GM19468 (cell line): Measurements from ENCODE around the gene FMNL3.
"Not testable (repeated sequence)": the region's sequence is repeated elsewhere in the genome, so short reads cannot be mapped to it uniquely, and the experiment has no call there.

Source experiments
- ATAC-seq: cut with Tn5 transposase; IDR thresholded peaks from one replicate; pipeline ENCODE4 v1.9.1; 2021; ENCODE audit warnings: mild to moderate bottlenecking, moderate library complexity, moderate number of reproducible peaks; ENCODE audit not compliant: unreplicated experiment; ENCODE audit errors: extremely low read depth

Gene FMNL3, protein sequence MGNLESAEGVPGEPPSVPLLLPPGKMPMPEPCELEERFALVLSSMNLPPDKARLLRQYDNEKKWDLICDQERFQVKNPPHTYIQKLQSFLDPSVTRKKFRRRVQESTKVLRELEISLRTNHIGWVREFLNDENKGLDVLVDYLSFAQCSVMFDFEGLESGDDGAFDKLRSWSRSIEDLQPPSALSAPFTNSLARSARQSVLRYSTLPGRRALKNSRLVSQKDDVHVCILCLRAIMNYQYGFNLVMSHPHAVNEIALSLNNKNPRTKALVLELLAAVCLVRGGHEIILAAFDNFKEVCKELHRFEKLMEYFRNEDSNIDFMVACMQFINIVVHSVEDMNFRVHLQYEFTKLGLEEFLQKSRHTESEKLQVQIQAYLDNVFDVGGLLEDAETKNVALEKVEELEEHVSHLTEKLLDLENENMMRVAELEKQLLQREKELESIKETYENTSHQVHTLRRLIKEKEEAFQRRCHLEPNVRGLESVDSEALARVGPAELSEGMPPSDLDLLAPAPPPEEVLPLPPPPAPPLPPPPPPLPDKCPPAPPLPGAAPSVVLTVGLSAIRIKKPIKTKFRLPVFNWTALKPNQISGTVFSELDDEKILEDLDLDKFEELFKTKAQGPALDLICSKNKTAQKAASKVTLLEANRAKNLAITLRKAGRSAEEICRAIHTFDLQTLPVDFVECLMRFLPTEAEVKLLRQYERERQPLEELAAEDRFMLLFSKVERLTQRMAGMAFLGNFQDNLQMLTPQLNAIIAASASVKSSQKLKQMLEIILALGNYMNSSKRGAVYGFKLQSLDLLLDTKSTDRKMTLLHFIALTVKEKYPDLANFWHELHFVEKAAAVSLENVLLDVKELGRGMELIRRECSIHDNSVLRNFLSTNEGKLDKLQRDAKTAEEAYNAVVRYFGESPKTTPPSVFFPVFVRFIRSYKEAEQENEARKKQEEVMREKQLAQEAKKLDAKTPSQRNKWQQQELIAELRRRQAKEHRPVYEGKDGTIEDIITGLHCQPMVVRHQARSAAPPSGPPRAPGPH

GRCh38 chr12:49707128-49707811 is at the start of gene FMNL3:
TSS of gene FMNL3 (minus strand) at chr12:49707405. CDS start at chr12:49707180, 225 bp downstream.
- peak; percentile 69 for ATAC-seq

- no peak for ATAC-seq
Measured at GRCh38 chr12:49750996-49751393, 43.8 kb upstream of the FMNL3 start.

GRCh38 chr12:49750027-49750995 is 43.1 kb upstream of the FMNL3 start:
- no peak for ATAC-seq

GRCh38 chr12:49748800-49749199 is 41.6 kb upstream of the FMNL3 start:
- ATAC-seq: no peak

- ATAC-seq: no peak
Measured at GRCh38 chr12:49748306-49748705, 41.1 kb upstream of the FMNL3 start.

- no peak for ATAC-seq
Measured at GRCh38 chr12:49744363-49744885, 37.2 kb upstream of the FMNL3 start.

DNA sequence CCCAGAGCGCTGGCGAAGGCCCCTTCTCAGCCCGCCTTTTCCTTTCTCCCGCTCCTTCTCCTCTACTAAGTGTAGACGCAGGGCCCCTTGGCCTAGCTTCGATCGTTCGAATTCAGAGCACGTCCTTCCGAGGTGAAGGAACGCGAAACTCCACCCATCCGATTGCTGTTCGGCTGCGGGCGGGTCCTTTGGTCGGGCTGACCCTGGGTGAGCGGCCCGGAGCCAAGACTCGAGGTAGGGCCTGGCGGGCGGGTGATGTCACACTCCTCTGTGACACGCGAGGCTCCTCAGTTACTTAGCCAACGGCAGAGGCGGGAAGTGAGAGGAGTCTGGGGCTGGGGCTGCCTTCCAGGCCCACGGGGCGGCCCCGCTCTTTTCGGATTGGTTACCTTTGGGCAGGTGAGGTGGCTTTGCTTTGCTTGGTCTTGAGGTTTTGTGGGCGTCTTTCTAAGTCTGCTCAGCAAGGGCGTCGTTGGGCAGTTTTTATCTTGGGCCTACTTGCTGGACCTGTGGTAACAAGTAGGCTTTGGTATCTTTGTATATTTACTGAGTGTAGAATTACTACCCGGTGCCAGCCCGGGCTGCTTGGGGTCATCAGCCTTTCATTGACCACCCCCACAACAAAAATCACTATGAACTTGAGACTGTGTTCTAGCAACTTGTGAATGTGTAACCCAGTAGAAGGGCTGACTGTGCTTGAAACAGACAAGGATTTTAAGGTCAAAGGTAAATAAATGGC is 34.8 kb upstream of the FMNL3 start:
- no peak for ATAC-seq

DNA sequence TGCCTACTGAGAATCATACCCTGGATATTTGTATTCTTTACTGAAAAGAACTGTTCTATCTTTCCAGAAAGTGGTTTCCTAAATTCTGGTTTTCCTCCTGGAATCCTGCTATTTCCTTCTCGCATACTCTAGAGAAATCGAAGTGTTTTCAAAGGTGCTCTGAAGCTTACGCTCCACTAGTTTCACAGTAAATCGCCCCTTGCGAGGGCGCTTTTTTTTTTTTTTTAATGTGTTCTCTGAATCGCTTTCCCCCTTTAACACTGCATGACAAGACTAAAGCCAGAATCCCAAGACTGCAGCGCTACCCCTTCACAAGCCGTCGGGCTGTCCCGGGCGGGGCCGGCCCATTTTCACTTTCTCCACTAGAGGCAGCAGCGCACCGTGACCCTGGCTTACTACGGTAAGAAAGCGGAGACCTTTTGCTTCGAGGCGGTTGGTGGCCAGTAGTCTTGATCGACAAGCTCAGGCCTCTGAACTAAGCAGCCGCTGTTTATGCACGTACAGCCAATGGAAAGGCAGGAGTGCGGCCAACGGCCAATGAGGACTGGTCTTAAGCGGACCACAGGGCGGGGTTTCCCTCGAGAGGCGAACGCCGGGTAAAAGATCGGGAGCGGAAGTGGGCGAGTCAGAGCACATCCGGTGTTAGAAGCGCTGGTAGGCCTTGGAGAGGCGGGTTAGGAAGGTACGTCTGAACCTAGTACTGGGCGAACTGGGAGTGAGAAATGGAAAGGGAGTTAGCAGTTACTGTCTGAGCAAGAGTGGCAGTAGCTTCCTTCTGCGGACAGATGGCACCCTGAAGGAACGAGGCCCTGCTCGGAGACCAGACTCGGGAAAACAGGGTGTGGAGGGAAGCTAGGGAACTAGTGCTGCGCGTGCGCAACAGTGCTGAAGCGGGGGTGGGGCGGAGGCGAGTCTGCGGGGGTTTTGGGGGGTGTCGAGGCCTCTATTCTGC is 34.0 kb upstream of the FMNL3 start, which contains the start of gene TMBIM6:
Gene TMBIM6 (plus strand): TSS at position 628 of the 952 bp plus-strand sequence. CDS start 10,937 bp downstream, outside the sequence.
- ATAC-seq: peak; percentile 93

GRCh38 chr12:49740277-49740676 is 33.1 kb upstream of the FMNL3 start:
- not testable (repeated sequence) for ATAC-seq

DNA sequence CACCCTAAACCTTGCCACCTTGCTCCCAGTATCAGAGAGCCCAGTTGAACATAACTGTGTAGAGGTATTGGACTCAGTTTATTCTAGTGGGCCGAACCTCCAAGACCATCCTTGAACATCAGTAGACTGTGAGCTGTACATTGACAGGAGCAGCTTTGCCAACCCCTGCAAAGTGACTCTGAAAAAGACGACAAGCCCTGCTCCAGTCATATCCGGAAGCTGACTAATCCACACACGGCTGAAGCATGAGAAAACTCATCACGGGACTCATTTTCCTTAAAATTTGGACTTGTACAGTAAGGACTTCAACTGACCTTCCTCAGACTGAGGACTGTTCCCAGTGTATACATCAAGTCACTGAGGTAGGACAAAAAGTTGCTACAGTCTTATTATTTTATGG is 31.5 kb upstream of the FMNL3 start:
- ATAC-seq: not testable (repeated sequence)

DNA sequence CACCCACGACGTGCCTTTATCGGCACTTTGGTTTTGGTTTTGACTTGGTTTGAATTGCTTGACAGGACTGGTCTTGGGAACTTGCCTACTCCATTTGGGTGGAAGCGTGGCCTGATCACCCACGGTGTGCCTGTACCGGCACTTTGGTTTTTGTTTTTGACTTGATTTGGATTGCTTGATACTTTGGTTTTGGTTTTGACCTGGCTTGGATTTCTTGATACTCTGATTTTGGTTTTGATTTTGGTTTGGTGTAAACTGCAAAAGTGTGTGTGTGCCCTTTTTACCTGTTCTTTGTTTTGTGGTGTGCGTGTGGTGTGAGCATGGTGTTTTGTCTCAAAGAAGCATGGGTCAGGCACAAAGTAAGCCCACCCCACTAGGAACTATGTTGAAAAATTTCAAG is 27.7 kb upstream of the FMNL3 start:
- not testable (repeated sequence) for ATAC-seq

DNA sequence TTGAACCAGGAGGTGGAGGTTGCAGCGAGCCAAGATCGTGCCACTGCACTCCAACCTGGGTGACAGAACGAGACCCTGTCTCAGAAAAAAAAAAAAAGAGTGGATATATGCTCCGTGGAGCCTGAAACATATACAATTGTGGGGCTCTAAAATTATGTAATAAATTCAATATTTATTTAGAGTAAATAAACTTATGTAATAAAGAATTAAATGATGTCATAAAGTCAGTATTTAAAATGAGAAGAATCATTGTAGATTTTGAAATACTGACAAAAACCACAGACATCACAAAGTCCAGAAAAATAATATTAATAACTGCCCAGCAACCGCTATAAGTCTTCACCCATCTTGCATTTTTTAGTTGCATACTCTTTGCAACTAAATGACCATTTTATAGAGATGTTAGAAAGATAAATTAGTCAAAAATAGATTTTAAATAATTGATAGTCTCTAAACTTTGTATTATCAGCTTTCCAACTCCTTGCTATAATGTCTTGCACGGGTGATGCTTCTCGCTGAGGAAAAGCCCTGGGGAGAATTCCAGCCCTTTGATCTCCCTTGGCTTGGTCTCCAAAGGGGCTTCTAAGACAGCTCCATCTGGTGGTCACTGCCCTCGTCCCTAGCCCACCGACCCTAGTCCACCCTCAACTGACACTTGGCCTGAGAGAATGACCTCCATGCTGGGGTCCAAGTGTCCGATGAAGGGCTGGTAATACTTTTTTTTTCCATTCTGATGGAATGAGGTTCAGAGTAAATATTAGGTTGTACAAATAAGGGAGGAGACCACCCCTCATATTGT is 26.2 kb upstream of the FMNL3 start:
- ATAC-seq: no peak

DNA sequence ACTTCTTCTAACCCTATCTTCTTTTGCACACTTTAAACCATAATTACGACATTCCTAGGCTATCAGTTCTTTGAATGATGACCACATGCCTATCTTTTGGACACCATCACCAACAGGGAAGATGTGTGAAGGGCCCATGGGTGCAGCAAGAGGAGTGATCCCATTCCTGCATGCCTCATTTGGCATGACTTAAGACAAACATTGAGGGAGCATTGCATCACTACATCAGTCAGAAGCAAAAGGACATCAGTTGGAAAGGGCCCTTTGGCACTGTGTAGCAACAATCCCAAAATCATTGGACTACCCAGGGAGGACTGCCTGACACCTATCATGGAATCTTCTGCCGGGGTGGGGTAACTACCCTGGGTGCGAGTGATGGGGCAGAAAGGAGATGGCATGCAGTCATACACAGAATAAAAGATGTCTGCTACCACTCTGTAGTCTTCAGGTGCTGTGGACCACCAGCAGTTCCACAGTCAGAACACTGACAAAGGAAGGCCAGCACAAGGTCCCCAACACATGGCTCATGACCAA is 23.4 kb upstream of the FMNL3 start:
- ATAC-seq: no peak

- no peak for ATAC-seq
Measured at GRCh38 chr12:49730050-49730449, 22.8 kb upstream of the FMNL3 start.

GRCh38 chr12:49728446-49728845 is 21.2 kb upstream of the FMNL3 start:
- ATAC-seq: no peak

DNA sequence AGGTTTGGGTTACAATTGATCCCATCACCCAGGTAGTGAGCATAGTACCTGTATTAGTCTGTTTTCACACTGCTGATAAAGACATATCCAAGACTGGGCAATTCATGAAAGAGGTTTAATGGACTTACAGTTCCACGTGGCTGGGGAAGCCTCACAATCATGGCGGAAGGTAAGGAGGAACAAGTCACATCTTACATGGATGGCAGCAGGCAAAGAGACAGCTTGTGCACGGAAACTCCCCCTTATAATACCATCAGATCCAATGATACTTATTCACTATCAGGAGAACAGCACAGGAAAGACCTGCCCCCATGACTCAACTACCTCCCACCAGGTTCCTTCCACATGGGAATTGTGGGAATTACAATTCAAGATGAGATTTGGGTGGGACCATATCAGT is 14.2 kb upstream of the FMNL3 start:
- ATAC-seq: not testable (repeated sequence)
